NCI-H748 (cell line): Measurements from ENCODE around the gene NDUFAF8.
A peak's percentile ranks its signal among the peaks of the same experiment; 100 is the strongest.

ENCODE experiments used
- DNase-seq: peaks from one replicate; lab custom pipeline; 2025; ENCODE audit not compliant: unreplicated experiment; lab: John Stamatoyannopoulos, UW

NDUFAF8 gene

GRCh38 chr17:81272616-81273015 is 33.5 kb downstream of the NDUFAF8 start:
- DNase-seq: no peak

- no peak for DNase-seq
These were observed 34.8 kb downstream of the NDUFAF8 start for GRCh38 chr17:81273698-81274470.

- DNase-seq: no peak
These were observed 35.3 kb downstream of the NDUFAF8 start for GRCh38 chr17:81274471-81274855.

- no peak for DNase-seq
These were observed 37.7 kb downstream of the NDUFAF8 start for GRCh38 chr17:81276781-81277180.

- DNase-seq: peak; percentile 23
These were observed 38.3 kb downstream of the NDUFAF8 start for GRCh38 chr17:81277421-81277820.

- DNase-seq: no peak
These were observed 39.0 kb downstream of the NDUFAF8 start for GRCh38 chr17:81277946-81278693.

- DNase-seq: no peak
These were observed 39.7 kb downstream of the NDUFAF8 start for GRCh38 chr17:81278831-81279230.

GRCh38 chr17:81279278-81280275 is 40.5 kb downstream of the NDUFAF8 start:
- no peak for DNase-seq

- DNase-seq: no peak
These were observed 41.5 kb downstream of the NDUFAF8 start for GRCh38 chr17:81280571-81280970.

- no peak for DNase-seq
These were observed 43.0 kb downstream of the NDUFAF8 start for GRCh38 chr17:81282141-81282540.

GRCh38 chr17:81282876-81283275 is 43.8 kb downstream of the NDUFAF8 start:
- no peak for DNase-seq

GRCh38 chr17:81285179-81285878 is 46.2 kb downstream of the NDUFAF8 start:
- no peak for DNase-seq

GRCh38 chr17:81285894-81286293 is 46.8 kb downstream of the NDUFAF8 start:
- no peak for DNase-seq

GRCh38 chr17:81286491-81287145 is 47.5 kb downstream of the NDUFAF8 start:
- DNase-seq: no peak

GRCh38 chr17:81287152-81287551 is 48.0 kb downstream of the NDUFAF8 start:
- no peak for DNase-seq

- no peak for DNase-seq
These were observed 48.8 kb downstream of the NDUFAF8 start for GRCh38 chr17:81287741-81288430.

GRCh38 chr17:81288715-81289114 is 49.6 kb downstream of the NDUFAF8 start:
- no peak for DNase-seq

- no peak for DNase-seq
These were observed 50.5 kb downstream of the NDUFAF8 start for GRCh38 chr17:81289627-81290026.

GRCh38 chr17:81290230-81290629 is 51.1 kb downstream of the NDUFAF8 start:
- DNase-seq: no peak
